Stimulated activated naive B cell treated with anti-CD40 and anti-IgM and Interleukin-4, amounts not matched to agents 10 μg/mL and 1 μg/mL and 100 μg/mL, for 72 hours (primary cell): ENCODE results near the gene DCLRE1B.
A peak's percentile ranks its signal among the peaks of the same experiment; 100 is the strongest.

Experiments
- ATAC-seq, 2 donors: fragments of 150-1000 bp; cut with Tn5 transposase; replicated peaks; 2 replicates each; pipeline ENCODE4 v1.10.0; 2021; ENCODE audit warnings: moderate library complexity in 1 of 2
- DNase-seq: peaks from one replicate; pipeline ENCODE4 v3.0.0; 2021
- H3K27ac Mint-ChIP-seq: one replicate; pipeline ENCODE4 v1.8.0; 2022; ENCODE audit warnings: mild to moderate bottlenecking, mixed read lengths
- H3K27me3 Mint-ChIP-seq, 2 donors: one replicate each; pipeline ENCODE4 v1.8.0; 2022; ENCODE audit warnings: mixed read lengths in 2 of 2
- H3K36me3 Mint-ChIP-seq, 2 donors: one replicate each; pipeline ENCODE4 v1.8.0; 2022; ENCODE audit warnings: mixed read lengths in 2 of 2, mild to moderate bottlenecking in 1 of 2
- H3K4me1 Mint-ChIP-seq, 2 donors: one replicate each; pipeline ENCODE4 v1.8.0; 2022; ENCODE audit warnings: mixed read lengths in 2 of 2, mild to moderate bottlenecking in 1 of 2
- H3K4me3 Mint-ChIP-seq, 2 donors: one replicate each; pipeline ENCODE4 v1.8.0; 2022; ENCODE audit warnings: mild to moderate bottlenecking in 2 of 2, mixed read lengths in 2 of 2, moderate library complexity in 1 of 2
- H3K9me3 Mint-ChIP-seq, 2 donors: one replicate each; pipeline ENCODE4 v1.8.0; 2022; ENCODE audit warnings: mixed read lengths in 2 of 2, mild to moderate bottlenecking in 1 of 2

DCLRE1B gene

GRCh38 chr1:113872219-113872935 lies 32.7 kb upstream of the DCLRE1B start:
- H3K36me3 Mint-ChIP-seq, result peaks cover 2 to 6% of the 10 kb centered on the region in 2 donors
- H3K4me1 Mint-ChIP-seq, result peaks cover 35 to 61% of the 10 kb centered on the region in 2 donors
- H3K4me3 Mint-ChIP-seq, result peak overlapping the region; percentile 82 to 83
- peak; percentile 6 to 22 for ATAC-seq
- no peaks in the 10 kb centered on the region for H3K27me3 Mint-ChIP-seq
- H3K9me3 Mint-ChIP-seq, result no peaks in the 10 kb centered on the region
- DNase-seq, result no peak
- H3K27ac Mint-ChIP-seq, result peak overlapping the region; percentile 94

GRCh38 chr1:113874012-113874879 lies 30.9 kb upstream of the DCLRE1B start:
- H3K27me3 Mint-ChIP-seq, result no peaks in the 10 kb centered on the region

DNA sequence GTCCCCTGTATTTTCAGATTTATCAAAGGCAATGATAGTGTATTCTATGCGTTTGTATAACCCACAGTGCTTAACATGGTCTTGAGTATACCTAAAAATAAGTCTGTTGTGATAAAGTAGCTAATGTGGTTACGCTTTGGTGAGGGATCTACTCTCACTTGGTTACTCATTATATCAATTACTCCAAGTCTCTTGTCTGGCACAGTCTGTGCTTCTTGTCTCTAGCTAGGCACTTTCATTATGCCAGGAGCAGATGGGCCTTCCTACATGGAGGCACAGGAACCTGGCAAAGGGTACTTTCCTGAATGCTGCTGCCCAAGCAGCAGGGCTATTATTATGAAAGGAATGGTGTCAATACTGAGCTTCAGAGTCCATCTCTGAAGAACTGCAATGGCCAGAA lies 29.4 kb upstream of the DCLRE1B start:
- H3K9me3 Mint-ChIP-seq, result no peaks in the 10 kb centered on the region
- H3K27me3 Mint-ChIP-seq, result no peaks in the 10 kb centered on the region
- no peaks in the 10 kb centered on the region for H3K36me3 Mint-ChIP-seq
- ATAC-seq (no peak), DNase-seq (no peak)
- no peak overlapping the region for H3K27ac Mint-ChIP-seq
- peaks cover 21 to 35% of the 10 kb centered on the region in 2 donors for H3K4me1 Mint-ChIP-seq
- H3K4me3 Mint-ChIP-seq, result no peak overlapping the region

More at GRCh38 chr1:113874012-113874879, 30.9 kb upstream of the DCLRE1B start:
- H3K9me3 Mint-ChIP-seq, result no peaks in the 10 kb centered on the region
- H3K27ac Mint-ChIP-seq, result peak overlapping the region; percentile 38
- peak; percentile 59 to 62 for ATAC-seq
- no peak overlapping the region for H3K4me3 Mint-ChIP-seq
- H3K36me3 Mint-ChIP-seq, result no peaks in the 10 kb centered on the region
- peaks cover 24 to 42% of the 10 kb centered on the region in 2 donors for H3K4me1 Mint-ChIP-seq
- no peak for DNase-seq

DNA sequence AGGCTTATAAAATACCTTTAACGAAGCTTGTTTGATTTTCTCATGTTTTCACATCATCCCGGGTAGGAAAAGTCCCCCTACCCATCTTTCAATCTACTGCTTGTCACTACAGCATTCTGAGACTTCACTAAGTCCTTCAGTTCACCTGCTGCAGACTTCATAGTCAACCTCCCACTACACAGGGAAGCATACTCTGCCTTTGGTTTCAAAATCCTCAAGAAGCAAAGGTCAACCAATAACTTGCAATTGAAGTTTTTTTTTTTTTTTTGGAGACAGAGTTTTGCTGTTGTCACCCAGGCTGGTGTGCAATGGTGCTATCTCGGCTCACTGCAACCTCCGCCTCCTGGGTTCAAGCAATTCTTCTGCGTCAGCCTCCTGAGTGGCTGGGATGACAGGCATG lies 28.9 kb upstream of the DCLRE1B start:
- peaks cover 21 to 35% of the 10 kb centered on the region in 2 donors for H3K4me1 Mint-ChIP-seq
- H3K9me3 Mint-ChIP-seq, result no peaks in the 10 kb centered on the region
- ATAC-seq (no peak), DNase-seq (no peak)
- H3K27ac Mint-ChIP-seq, result no peak overlapping the region
- no peaks in the 10 kb centered on the region for H3K27me3 Mint-ChIP-seq
- no peak overlapping the region for H3K4me3 Mint-ChIP-seq
- H3K36me3 Mint-ChIP-seq, result no peaks in the 10 kb centered on the region

DNA sequence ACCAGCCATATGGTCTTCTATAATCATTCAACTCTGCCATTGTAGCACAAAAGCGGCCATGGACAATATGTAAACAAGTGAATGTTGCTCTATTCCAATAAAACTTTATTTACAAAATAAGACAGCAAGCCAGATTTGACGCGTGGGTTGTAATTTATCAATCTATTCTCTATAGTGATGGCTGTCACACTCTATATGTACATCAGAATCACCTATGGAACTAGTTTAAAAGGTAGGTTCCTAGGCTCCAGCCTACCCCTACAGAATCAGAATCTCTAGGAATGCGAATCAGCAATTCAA lies 25.4 kb upstream of the DCLRE1B start:
- Mint-ChIP-seq H3K36me3 (peaks cover 4 to 6% of the 10 kb centered on the region in 2 donors), H3K27me3 (no peaks in the 10 kb centered on the region), H3K9me3 (no peaks in the 10 kb centered on the region), H3K27ac (no peak overlapping the region), H3K4me3 (no peak overlapping the region), H3K4me1 (peaks cover 12 to 27% of the 10 kb centered on the region in 2 donors)
- ATAC-seq (no peak), DNase-seq (no peak)

DNA sequence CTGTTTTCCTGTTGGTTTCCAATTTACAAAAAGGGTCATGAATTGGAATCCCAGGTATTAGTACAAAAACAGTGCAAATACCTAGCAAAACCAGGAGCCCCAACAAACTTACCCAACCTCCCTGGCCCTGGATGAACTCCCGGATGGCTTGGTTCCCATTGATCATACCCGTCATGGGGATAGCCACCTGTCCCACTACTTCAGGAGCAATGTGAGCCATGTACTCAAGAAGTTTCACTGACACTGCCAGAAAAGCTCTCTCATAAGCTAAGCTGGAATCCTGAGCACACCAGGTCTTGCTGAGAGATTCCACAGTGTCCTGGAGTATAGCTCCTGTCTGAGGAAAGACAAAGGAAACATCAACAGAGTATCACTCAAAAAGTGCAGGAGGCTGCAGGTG lies 23.5 kb upstream of the DCLRE1B start:
- Mint-ChIP-seq H3K9me3 (no peaks in the 10 kb centered on the region), H3K36me3 (peaks cover 8 to 11% of the 10 kb centered on the region in 2 donors), H3K4me1 (peaks cover 4 to 12% of the 10 kb centered on the region in 2 donors), H3K27ac (no peak overlapping the region), H3K27me3 (no peaks in the 10 kb centered on the region), H3K4me3 (no peak overlapping the region)
- ATAC-seq (no peak), DNase-seq (no peak)

GRCh38 chr1:113886417-113887401 lies 18.4 kb upstream of the DCLRE1B start:
- H3K9me3 Mint-ChIP-seq, result no peaks in the 10 kb centered on the region
- DNase-seq, result no peak
- no peaks in the 10 kb centered on the region for H3K27me3 Mint-ChIP-seq
- peaks cover 12 to 27% of the 10 kb centered on the region in 2 donors for H3K36me3 Mint-ChIP-seq
- H3K4me3 Mint-ChIP-seq, result no peak overlapping the region
- no peak overlapping the region for H3K27ac Mint-ChIP-seq
- no peak for ATAC-seq
- peaks cover 4 to 12% of the 10 kb centered on the region in 2 donors for H3K4me1 Mint-ChIP-seq

- peaks cover 4 to 12% of the 10 kb centered on the region in 2 donors for H3K4me1 Mint-ChIP-seq
- H3K27me3 Mint-ChIP-seq, result no peaks in the 10 kb centered on the region
- H3K27ac Mint-ChIP-seq, result no peak within 1 kb of the TSS
- no peak within 1 kb of the TSS for H3K4me3 Mint-ChIP-seq
- H3K9me3 Mint-ChIP-seq, result no peaks in the 10 kb centered on the region
- peaks cover 17 to 30% of the 10 kb centered on the region in 2 donors for H3K36me3 Mint-ChIP-seq
- ATAC-seq, result no peak
- DNase-seq, result no peak
Measured at GRCh38 chr1:113887402-113888175, 17.5 kb upstream of the DCLRE1B start, which contains the start of gene BCL2L15. Gene BCL2L15, minus strand, starts transcription at chr1:113887581. Its CDS starts 206 bp downstream, at chr1:113887375.

DNA sequence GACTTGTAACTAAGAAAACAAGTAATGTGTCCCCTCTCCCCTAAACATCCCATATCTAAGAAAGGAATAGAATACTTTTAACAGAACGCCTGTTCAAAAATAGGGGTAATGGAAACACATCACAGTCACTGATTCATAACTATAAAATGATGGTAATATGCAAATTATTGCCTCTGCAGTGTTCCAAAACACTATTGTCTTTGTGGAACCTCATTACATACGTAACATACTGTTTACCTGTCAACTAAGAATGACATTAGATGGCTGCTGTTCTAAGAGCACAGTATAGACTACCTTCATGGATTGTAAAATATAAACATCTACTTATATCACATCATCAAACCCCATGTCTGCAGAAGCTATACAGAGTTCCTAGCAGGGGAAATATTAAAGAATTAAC lies 14.3 kb upstream of the DCLRE1B start:
- Mint-ChIP-seq H3K4me1 (no peaks in the 10 kb centered on the region), H3K27me3 (no peaks in the 10 kb centered on the region), H3K36me3 (peaks cover 25 to 30% of the 10 kb centered on the region in 2 donors), H3K4me3 (no peak overlapping the region), H3K9me3 (no peaks in the 10 kb centered on the region), H3K27ac (no peak overlapping the region)
- DNase-seq (no peak), ATAC-seq (no peak)

GRCh38 chr1:113891631-113892220 lies 13.4 kb upstream of the DCLRE1B start:
- no peak overlapping the region for H3K27ac Mint-ChIP-seq
- ATAC-seq, result no peak
- no peak for DNase-seq
- H3K4me3 Mint-ChIP-seq, result no peak overlapping the region
- no peaks in the 10 kb centered on the region for H3K27me3 Mint-ChIP-seq
- no peaks in the 10 kb centered on the region for H3K4me1 Mint-ChIP-seq
- H3K36me3 Mint-ChIP-seq, result peaks cover 24 to 35% of the 10 kb centered on the region in 2 donors
- no peaks in the 10 kb centered on the region for H3K9me3 Mint-ChIP-seq

DNA sequence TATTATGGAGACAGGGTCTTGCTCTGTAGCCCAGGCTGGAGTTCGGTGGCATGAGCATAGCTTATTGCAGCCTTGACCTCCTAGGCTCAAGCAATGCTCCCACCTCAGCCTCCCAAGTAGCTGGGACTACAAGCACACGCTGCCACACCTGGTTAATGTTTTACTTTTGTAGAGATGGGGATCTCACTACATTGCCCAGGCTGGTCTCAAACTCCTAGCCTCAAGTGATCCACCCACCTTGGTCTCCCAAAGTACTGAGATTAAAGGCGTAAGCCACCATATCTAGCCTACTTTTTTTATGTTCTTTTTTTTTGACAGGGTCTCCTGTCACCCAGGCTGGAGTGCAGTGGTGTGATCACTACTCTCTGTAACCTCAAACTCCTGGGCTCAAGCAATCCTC lies 11.9 kb upstream of the DCLRE1B start:
- no peaks in the 10 kb centered on the region for H3K9me3 Mint-ChIP-seq
- H3K27ac Mint-ChIP-seq, result no peak overlapping the region
- H3K27me3 Mint-ChIP-seq, result no peaks in the 10 kb centered on the region
- ATAC-seq (no peak), DNase-seq (no peak)
- peaks cover 20 to 38% of the 10 kb centered on the region in 2 donors for H3K36me3 Mint-ChIP-seq
- H3K4me3 Mint-ChIP-seq, result no peak overlapping the region
- no peaks in the 10 kb centered on the region for H3K4me1 Mint-ChIP-seq

GRCh38 chr1:113895098-113895497 lies 10.0 kb upstream of the DCLRE1B start:
- H3K9me3 Mint-ChIP-seq, result no peaks in the 10 kb centered on the region
- H3K4me3 Mint-ChIP-seq, result no peak overlapping the region
- H3K36me3 Mint-ChIP-seq, result peaks cover 35 to 45% of the 10 kb centered on the region in 2 donors
- H3K4me1 Mint-ChIP-seq, result peaks cover 4 to 6% of the 10 kb centered on the region in 2 donors
- H3K27me3 Mint-ChIP-seq, result no peaks in the 10 kb centered on the region
- DNase-seq (no peak), ATAC-seq (no peak)
- no peak overlapping the region for H3K27ac Mint-ChIP-seq

- peaks cover 4 to 6% of the 10 kb centered on the region in 2 donors for H3K4me1 Mint-ChIP-seq
- H3K36me3 Mint-ChIP-seq, result peaks cover 42 to 48% of the 10 kb centered on the region in 2 donors
- H3K27ac Mint-ChIP-seq, result no peak overlapping the region
- DNase-seq, result no peak
- ATAC-seq, result no peak
- no peak overlapping the region for H3K4me3 Mint-ChIP-seq
- H3K27me3 Mint-ChIP-seq, result no peaks in the 10 kb centered on the region
- H3K9me3 Mint-ChIP-seq, result no peaks in the 10 kb centered on the region
Measured at GRCh38 chr1:113895961-113896360, 9.2 kb upstream of the DCLRE1B start.
